Neural progenitor cell (in vitro differentiated cells): Measurements from ENCODE around the gene THBS4. TPM values are rescaled to one million over a fixed set of nuclear protein-coding genes. Genes with fewer than 3 reads are reported as not detected.

Experiments used
- DNase-seq: peaks from one replicate; pipeline ENCODE4 v3.0.0-alpha.2; 2016; ENCODE audit warnings: low spot score
- H2AFZ ChIP-seq: fragments of 200-600 bp; sonication (generic); replicated peaks from 2 replicates; pipeline ENCODE4 v1.6.1; 2016; ENCODE audit warnings: antibody characterized with exemption
- H3F3A ChIP-seq: fragments of 200-600 bp; sonication (generic); 2 replicates; pipeline ENCODE4 v1.6.1; 2016; ENCODE audit warnings: antibody characterized with exemption, low read depth
- H3K27ac ChIP-seq: fragments of 200-600 bp; sonication (generic); 2 replicates; pipeline ENCODE4 v1.5.1; 2016; ENCODE audit warnings: mild to moderate bottlenecking
- H3K27me3 ChIP-seq: fragments of 200-600 bp; sonication (generic); 2 replicates; pipeline ENCODE4 v1.6.1; 2016; ENCODE audit warnings: mild to moderate bottlenecking, moderate library complexity
- H3K36me3 ChIP-seq: fragments of 200-600 bp; sonication (generic); 2 replicates; pipeline ENCODE4 v1.5.1; 2016
- H3K4me1 ChIP-seq: fragments of 200-600 bp; sonication (generic); 2 replicates; pipeline ENCODE4 v1.6.1; 2016; ENCODE audit warnings: mixed run types
- H3K4me2 ChIP-seq: fragments of 200-600 bp; sonication (generic); 2 replicates; pipeline ENCODE4 v1.6.1; 2016
- H3K4me3 ChIP-seq: fragments of 200-600 bp; sonication (generic); 2 replicates; pipeline ENCODE4 v1.5.1; 2016
- H3K79me2 ChIP-seq: fragments of 200-600 bp; sonication (generic); 2 replicates; pipeline ENCODE4 v1.6.1; 2016; ENCODE audit warnings: low read depth
- H3K9ac ChIP-seq: fragments of 200-600 bp; sonication (generic); 2 replicates; pipeline ENCODE4 v1.6.1; 2016
- H3K9me3 ChIP-seq: fragments of 200-600 bp; sonication (generic); 2 replicates; pipeline ENCODE4 v1.5.1; 2016; ENCODE audit warnings: low read depth
- H4K20me1 ChIP-seq: fragments of 200-600 bp; sonication (generic); 2 replicates; pipeline ENCODE4 v1.6.1; 2016; ENCODE audit warnings: low read depth
- H3K27ac Mint-ChIP-seq: 3 replicates; pipeline ENCODE4 v1.8.0; 2021; ENCODE audit warnings: mixed read lengths
- H3K27me3 Mint-ChIP-seq: 2 replicates; pipeline ENCODE4 v1.8.0; 2022; ENCODE audit warnings: low read depth, mild to moderate bottlenecking, inconsistent platforms, moderate library complexity, mixed read lengths; ENCODE audit not compliant: insufficient read depth
- H3K36me3 Mint-ChIP-seq: 3 replicates; pipeline ENCODE4 v1.8.0; 2021; ENCODE audit warnings: mixed read lengths
- H3K4me1 Mint-ChIP-seq: 3 replicates; pipeline ENCODE4 v1.8.0; 2021; ENCODE audit warnings: mixed read lengths
- H3K4me3 Mint-ChIP-seq: 3 replicates; pipeline ENCODE4 v1.8.0; 2021; ENCODE audit warnings: mild to moderate bottlenecking, moderate library complexity, mixed read lengths
- H3K9me3 Mint-ChIP-seq: 3 replicates; pipeline ENCODE4 v1.8.0; 2020; ENCODE audit warnings: mixed read lengths
- CTCF ChIP-seq: fragments of 200-600 bp; sonication (generic); IDR thresholded peaks from 2 replicates; pipeline ENCODE4 v1.5.1; 2017; ENCODE audit warnings: antibody characterized with exemption, mild to moderate bottlenecking
- EZH2 ChIP-seq: fragments of 200-600 bp; sonication (generic); IDR thresholded peaks from 2 replicates; pipeline ENCODE4 v1.6.1; 2017; ENCODE audit warnings: antibody characterized with exemption, mild to moderate bottlenecking, moderate library complexity
- EZH2phosphoT487 ChIP-seq: fragments of 200-600 bp; sonication (generic); IDR thresholded peaks from 2 replicates; pipeline ENCODE4 v1.6.1; 2017; ENCODE audit warnings: antibody characterized with exemption
- total RNA-seq: library from RNA; depleted of rRNA; stranded (reverse); fragments of >200 nt; gene quantifications from 2 replicates; pipeline ENCODE4 v1.2.3, GENCODE V29; 2015; ENCODE audit warnings: low replicate concordance

THBS4 gene
- total RNA-seq, 1 donor from 2014 or later, result 31.6 TPM

GRCh38 chr5:80068775-80069174, 33.6 kb downstream of the THBS4 start:
- Mint-ChIP-seq H3K9me3 (no peaks in the 10 kb centered on the region), H3K27me3 (peaks cover 10% of the 10 kb centered on the region), H3K4me3 (no peak overlapping the region), H3K36me3 (peaks cover 14% of the 10 kb centered on the region), H3K27ac (no peak overlapping the region), H3K4me1 (peaks cover 11% of the 10 kb centered on the region)
- Histone ChIP-seq H3K4me2 (no peak overlapping the region), H3K36me3 (no peaks in the 10 kb centered on the region), H3K9ac (no peak overlapping the region), H3F3A (peaks cover 4% of the 10 kb centered on the region), H3K27ac (no peak overlapping the region), H3K9me3 (no peaks in the 10 kb centered on the region), H2AFZ (no peak overlapping the region), H3K27me3 (no peaks in the 10 kb centered on the region), H3K4me1 (peaks cover 15% of the 10 kb centered on the region), H3K4me3 (no peak overlapping the region), H4K20me1 (no peaks in the 10 kb centered on the region), H3K79me2 (no peaks in the 10 kb centered on the region)
- DNase-seq, result no peak
- TF ChIP-seq EZH2phosphoT487 (no peak), EZH2 (no peak), CTCF (no peak)

DNA sequence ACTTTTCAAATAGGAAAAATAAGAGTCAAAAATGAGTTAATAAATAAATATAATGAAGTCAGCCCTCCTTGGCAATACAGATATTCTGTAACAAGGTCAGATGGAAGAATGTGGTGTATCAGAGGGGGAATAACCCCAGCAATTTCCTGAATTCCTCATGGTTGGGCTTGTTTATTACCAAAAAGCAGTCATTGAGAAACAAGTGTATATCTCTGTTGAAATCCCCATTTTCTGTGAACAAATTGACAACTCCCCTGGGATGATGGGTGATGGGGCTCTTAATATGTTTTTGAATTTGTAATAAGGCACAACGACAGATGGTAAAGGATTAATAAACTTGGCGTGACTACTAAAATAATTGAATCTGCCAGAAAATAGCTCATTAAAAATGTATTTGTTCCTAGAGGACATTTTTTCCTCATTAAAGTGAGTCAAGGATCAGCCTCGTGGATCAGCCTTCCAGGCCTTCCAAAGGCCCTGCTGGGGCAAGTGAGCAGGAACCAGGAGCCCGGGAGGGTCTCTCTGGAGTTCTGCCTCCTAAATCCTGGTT, 34.2 kb downstream of the THBS4 start:
- no peak for DNase-seq
- H3K36me3 ChIP-seq, result no peaks in the 10 kb centered on the region
- peaks cover 15% of the 10 kb centered on the region for H3K4me1 ChIP-seq
- no peaks in the 10 kb centered on the region for H3K9me3 ChIP-seq
- no peak overlapping the region for H3K9ac ChIP-seq
- H2AFZ ChIP-seq, result no peak overlapping the region
- H3K79me2 ChIP-seq, result no peaks in the 10 kb centered on the region
- H3K4me3 ChIP-seq, result no peak overlapping the region
- peaks cover 14% of the 10 kb centered on the region for H3K36me3 Mint-ChIP-seq
- H3K4me1 Mint-ChIP-seq, result peaks cover 11% of the 10 kb centered on the region
- H3K27ac ChIP-seq, result no peak overlapping the region
- H3K4me2 ChIP-seq, result no peak overlapping the region
- H3K4me3 Mint-ChIP-seq, result no peak overlapping the region
- H3K9me3 Mint-ChIP-seq, result no peaks in the 10 kb centered on the region
- no peaks in the 10 kb centered on the region for H3K27me3 ChIP-seq
- H3F3A ChIP-seq, result peaks cover 4% of the 10 kb centered on the region
- H4K20me1 ChIP-seq, result no peaks in the 10 kb centered on the region
- no peak overlapping the region for H3K27ac Mint-ChIP-seq
- H3K27me3 Mint-ChIP-seq, result peaks cover 10% of the 10 kb centered on the region
- TF ChIP-seq EZH2phosphoT487 (no peak), CTCF (no peak), EZH2 (no peak)

DNA sequence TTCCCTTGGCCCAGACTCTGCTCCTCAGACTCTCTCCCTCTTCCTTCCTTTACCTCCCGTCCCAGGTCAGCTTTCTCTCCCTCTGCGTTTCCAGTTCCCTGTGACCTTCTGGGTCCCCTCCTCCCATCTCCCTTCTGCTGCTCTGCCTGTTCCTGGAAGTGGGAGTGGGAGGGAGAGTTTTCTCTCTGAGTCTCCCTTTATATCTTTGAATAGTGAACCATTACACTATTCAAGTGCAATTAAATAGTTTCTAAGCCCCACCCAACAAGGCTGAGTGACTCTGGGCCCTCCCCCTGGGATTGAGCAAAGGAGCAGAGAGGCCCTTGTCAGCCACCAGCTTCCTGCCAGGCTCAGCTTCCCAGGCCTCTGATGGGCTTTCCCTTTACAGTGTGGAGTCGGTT, 34.8 kb downstream of the THBS4 start:
- H3K36me3 ChIP-seq, result no peaks in the 10 kb centered on the region
- peaks cover 4% of the 10 kb centered on the region for H3F3A ChIP-seq
- Mint-ChIP-seq H3K36me3 (peaks cover 14% of the 10 kb centered on the region), H3K9me3 (no peaks in the 10 kb centered on the region), H3K27me3 (peaks cover 10% of the 10 kb centered on the region), H3K4me3 (no peak overlapping the region), H3K4me1 (peaks cover 11% of the 10 kb centered on the region), H3K27ac (peak overlapping the region; percentile 5)
- H3K9me3 ChIP-seq, result no peaks in the 10 kb centered on the region
- H3K27me3 ChIP-seq, result no peaks in the 10 kb centered on the region
- peak overlapping the region; percentile 39 for H2AFZ ChIP-seq
- no peaks in the 10 kb centered on the region for H4K20me1 ChIP-seq
- H3K27ac ChIP-seq, result no peak overlapping the region
- H3K4me3 ChIP-seq, result no peak overlapping the region
- H3K4me2 ChIP-seq, result no peak overlapping the region
- H3K9ac ChIP-seq, result no peak overlapping the region
- no peaks in the 10 kb centered on the region for H3K79me2 ChIP-seq
- peaks cover 15% of the 10 kb centered on the region for H3K4me1 ChIP-seq
- no peak for DNase-seq
- TF ChIP-seq CTCF, result no peak
- TF ChIP-seq EZH2, result no peak
- TF ChIP-seq EZH2phosphoT487, result no peak
